ENCODE results near the gene NYAP1.
"Not testable (repeated sequence)": the region's sequence is repeated elsewhere in the genome, so short reads cannot be mapped to it uniquely, and the experiment has no call there.

NYAP1 gene

DNA sequence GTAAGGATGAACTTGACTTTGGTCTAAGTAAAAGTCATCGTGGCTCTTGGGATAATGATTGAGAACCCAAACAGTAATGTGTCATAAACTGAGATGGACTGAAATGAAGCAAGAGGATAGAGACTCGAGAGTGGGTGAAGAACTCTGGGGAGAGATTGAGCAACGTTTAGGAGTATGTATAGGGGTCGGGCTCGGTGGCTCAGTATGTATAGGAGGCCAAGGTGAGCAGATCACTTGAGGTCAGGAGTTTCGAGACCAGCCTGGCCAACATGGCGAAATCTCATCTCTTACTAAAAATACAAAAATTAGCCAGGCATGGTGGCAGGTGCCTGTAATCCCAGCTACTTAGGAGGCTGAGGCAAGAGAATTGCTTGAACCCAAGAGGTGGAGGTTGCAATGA is 57.6 kb downstream of the NYAP1 start:
- Histone ChIP-seq H3K4me1 (ENCODE audit: insufficient read depth, low read length) (peaks cover 50% of the 10 kb centered on the region), H3K27me3 (ENCODE audit: insufficient read depth, low read length) (peaks cover 19% of the 10 kb centered on the region), H3K4me3 (ENCODE audit: low read length) (peak overlapping the region; percentile 48; the same call in 1 of the 2 replicates)
- H3K9ac ChIP-seq (ENCODE audit: low read depth, low read length); H3K27ac ChIP-seq (ENCODE audit: low read length); H3K36me3 ChIP-seq (ENCODE audit: insufficient read depth, low read depth, low read length); H3K9me3 ChIP-seq (ENCODE audit: insufficient read depth, low read depth, low read length): not testable (repeated sequence)

DNA sequence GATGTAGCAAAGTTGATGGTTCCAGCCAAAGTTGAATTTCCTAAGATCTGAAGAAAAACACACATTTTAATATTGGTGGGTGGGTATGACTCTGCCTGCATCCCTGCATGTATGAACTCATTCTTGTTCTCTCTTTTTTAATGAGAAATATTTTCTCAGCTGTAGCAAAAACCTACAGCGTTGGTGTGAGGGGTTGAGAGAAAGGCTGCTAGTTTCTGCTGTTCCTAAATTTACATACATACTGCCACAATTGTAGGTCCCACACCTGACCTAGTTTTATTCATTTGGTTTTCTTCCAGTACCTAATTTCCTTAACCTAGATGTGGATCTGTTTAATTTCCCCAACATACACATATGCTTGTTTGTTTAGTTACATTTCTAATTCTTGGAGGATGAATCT is 59.9 kb downstream of the NYAP1 start:
- no peaks in the 10 kb centered on the region for H3K36me3 ChIP-seq (ENCODE audit: insufficient read depth, low read depth, low read length)
- peaks cover 60% of the 10 kb centered on the region for H3K4me1 ChIP-seq (ENCODE audit: insufficient read depth, low read length)
- peaks cover 19% of the 10 kb centered on the region for H3K27me3 ChIP-seq (ENCODE audit: insufficient read depth, low read length)
- peak overlapping the region; percentile 47; the same call in 1 of the 2 replicates for H3K9ac ChIP-seq (ENCODE audit: low read depth, low read length)
- H3K27ac ChIP-seq (ENCODE audit: low read length) = no peak overlapping the region
- peak overlapping the region; percentile 16; the same call in 1 of the 2 replicates for H3K4me3 ChIP-seq (ENCODE audit: low read length)
- H3K9me3 ChIP-seq (ENCODE audit: insufficient read depth, low read depth, low read length) = no peaks in the 10 kb centered on the region

DNA sequence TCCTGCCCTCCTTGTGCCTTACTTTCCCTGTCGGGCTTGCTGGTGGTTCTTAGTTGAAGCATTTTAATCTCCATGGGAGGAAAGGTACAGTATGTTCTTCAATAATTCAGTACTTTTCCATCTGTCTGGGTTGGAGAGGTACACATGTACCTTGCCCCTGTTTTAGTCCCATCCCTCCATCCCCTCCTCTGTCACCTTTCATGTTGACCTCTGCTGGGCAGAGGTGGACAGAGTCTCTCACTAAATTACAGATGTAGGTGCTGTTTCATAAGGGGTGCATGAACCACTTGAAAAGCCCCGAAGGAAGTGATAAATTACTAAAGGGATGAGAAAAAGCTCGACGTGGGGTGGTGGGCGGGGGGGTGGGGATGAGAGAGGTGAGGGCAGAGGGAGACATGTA is 60.7 kb downstream of the NYAP1 start:
- H3K36me3 ChIP-seq (ENCODE audit: insufficient read depth, low read depth, low read length) = no peaks in the 10 kb centered on the region
- no peaks in the 10 kb centered on the region for H3K9me3 ChIP-seq (ENCODE audit: insufficient read depth, low read depth, low read length)
- H3K27ac ChIP-seq (ENCODE audit: low read length) = no peak overlapping the region
- H3K4me3 ChIP-seq (ENCODE audit: low read length) = no peak overlapping the region
- no peak overlapping the region for H3K9ac ChIP-seq (ENCODE audit: low read depth, low read length)
- peaks cover 60% of the 10 kb centered on the region for H3K4me1 ChIP-seq (ENCODE audit: insufficient read depth, low read length)
- peaks cover 19% of the 10 kb centered on the region for H3K27me3 ChIP-seq (ENCODE audit: insufficient read depth, low read length)

Measured in iPS-20b (cell line).